KBM-7 (cell line): Measurements from ENCODE around the gene SNTN.
"Not testable (repeated sequence)": the region's sequence is repeated elsewhere in the genome, so short reads cannot be mapped to it uniquely, and the experiment has no call there.

Experiments
- DNase-seq: peaks from one replicate; pipeline ENCODE4 v3.0.0-alpha.2; 2015
- in situ Hi-C: fragments of 300-500 bp; cut with MboI; formaldehyde crosslinking; loops from 2 replicates; pipeline ENCODE4 v1.14.3; 2020; ENCODE audit warnings: low sequenced_read_pairs, low pct_unique_long_range_greater_than_20kb, mixed read lengths

Gene SNTN

DNA sequence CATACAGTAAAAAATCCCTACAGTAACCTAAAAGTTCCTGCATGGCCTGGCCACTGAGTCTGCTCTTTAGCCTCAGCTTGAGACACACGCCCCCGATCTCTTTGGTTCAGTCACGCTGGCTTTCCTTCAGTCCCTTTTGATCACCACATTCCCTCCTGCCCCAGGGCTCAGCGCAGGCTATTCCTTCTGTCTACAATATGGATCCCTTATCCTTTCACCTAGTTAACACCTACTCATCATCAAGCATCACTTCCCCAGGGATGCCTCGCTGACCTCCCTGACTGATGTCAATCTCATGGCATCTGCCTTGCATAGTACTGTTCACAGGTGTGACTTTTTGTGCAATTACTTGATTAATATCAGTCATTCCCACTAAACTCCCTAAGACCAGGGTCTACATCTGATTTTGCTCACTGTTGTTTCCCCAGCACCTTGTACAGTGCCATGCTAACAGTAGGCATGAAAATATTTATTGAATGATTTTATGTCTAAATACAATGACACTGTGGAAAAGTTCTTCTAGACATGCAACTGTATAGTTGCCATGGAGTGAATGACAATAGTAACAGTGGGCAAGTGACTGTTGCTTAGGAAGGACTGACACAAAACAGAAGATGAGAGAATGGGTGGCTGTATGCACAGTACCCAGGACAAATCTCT is at the start of gene SNTN:
Gene SNTN (plus strand): TSS at position 610 of the 660 bp plus-strand sequence. CDS start 13 bp downstream, at position 623.
- in situ Hi-C loops: no loop called here
- no peak for DNase-seq

DNA sequence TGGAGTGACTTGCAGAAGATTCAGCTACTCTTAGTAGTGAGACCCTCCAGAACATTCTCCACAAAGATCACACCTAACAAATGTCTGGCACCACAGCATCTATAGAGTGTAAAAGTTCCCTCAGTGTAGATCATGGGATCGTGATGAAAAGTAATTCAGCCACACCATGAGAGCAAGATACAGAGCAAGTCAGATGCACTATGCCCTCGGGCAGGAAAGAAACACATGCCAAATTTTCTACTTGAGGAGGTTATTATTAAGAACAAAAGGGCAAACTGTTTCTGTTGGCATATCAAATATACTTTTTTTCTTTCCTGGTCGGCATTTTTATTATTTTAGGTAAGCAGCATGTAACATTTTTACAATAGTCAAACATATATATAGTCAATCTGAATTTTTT is 44.8 kb upstream of the SNTN start:
- DNase-seq: no peak
- in situ Hi-C loops: no loop called here

DNA sequence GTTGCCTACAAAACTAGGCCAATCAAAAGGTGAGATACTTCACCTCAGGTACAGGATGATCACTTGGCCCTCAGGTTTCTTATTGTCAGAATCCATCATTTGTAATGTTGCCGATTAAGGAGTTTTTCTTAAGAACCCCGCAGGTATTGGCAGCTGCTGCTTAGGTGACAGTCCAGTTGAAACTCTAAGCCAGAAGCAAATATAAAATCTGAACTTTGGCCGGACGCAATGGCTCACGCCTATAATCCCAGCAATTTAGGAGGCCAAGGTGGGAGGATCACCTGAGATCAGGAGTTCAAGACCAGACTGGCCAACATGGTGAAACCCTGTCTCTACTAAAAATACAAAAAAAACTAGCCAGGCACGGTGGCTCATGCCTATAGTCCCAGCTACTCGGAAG is 43.1 kb upstream of the SNTN start:
- in situ Hi-C loops: no loop called here

DNA sequence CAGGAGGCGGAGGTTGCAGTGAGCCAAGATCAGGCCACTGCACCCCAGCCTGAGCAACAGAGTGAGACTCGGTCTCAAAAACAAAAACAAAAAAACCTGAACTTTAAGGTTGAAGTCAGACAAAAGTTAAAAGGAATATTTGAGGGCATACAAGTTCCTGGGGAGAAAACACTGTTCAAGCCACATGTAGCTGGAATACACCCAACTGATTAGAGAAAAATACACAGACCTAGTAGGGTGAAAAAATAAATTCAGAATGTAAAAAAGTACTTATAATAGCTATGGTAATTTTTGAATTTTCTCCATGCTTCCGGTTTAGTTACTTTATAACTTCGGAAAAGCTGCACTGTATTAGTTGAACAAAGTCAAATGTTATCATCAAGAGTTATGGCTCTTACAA is 42.6 kb upstream of the SNTN start:
- in situ Hi-C loops: no loop called here
- no peak for DNase-seq

More for the DNA sequence above, 43.1 kb upstream of the SNTN start:
- no peak for DNase-seq

DNA sequence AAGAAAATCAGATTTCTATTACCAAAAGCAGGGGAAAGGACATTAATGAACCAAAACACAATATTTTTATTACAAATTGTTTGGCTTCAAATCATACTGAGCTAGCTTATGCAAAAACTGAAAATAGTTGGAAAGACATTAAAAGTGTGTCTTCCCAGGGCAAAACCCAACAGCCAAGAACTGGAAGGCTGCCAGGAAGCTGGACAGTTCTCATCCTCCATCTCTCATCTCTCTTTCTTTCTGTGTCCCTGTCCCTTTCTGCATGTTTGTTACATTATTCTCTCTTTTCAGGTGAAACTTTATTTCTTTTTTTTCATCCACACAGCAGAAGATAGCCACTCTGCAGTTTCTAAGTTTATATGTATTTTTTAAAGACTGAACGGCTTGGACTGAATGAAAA is 41.1 kb upstream of the SNTN start:
- DNase-seq: no peak
- in situ Hi-C loops: no loop called here

DNA sequence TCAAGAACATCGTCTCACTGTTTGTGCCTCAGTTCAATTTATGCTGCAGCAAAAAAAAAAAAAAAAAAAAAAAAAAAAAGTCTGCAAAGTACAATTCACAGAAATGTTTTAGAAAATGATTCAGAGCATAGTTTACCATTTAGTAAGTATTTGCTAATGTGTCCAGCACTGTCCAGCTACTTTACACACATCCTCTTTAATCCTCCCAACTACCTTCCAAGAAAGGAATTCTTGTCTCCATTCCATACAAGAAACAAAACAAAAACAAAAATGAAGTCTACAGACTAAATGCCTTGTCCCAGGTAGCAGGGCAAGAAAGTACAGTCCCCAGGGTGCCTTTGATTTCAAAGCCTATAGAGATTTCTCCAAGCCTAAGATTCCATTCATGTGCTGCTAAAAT is 38.9 kb upstream of the SNTN start:
- DNase-seq: no peak
- in situ Hi-C loops: no loop called here

DNA sequence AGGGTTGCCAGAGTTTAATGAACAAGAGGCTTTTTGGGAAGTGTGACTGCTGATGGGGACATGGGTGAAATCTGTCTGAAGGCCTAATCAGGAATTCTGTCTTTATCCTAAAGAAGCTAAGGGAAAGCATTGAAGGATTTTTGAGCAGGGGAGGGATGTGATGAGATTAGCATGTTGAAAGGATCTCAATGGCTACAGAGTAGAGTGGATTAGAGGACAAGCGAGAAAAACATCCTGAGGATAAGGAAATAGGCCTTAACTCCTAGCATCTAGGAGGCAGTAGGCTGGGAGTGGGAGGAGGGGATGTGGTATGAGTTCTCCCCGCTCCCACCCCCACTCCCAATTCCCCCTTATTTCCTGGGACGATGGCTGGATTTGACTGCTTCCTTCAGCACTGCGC is 35.1 kb upstream of the SNTN start:
- in situ Hi-C loops: no loop called here
- no peak for DNase-seq

DNA sequence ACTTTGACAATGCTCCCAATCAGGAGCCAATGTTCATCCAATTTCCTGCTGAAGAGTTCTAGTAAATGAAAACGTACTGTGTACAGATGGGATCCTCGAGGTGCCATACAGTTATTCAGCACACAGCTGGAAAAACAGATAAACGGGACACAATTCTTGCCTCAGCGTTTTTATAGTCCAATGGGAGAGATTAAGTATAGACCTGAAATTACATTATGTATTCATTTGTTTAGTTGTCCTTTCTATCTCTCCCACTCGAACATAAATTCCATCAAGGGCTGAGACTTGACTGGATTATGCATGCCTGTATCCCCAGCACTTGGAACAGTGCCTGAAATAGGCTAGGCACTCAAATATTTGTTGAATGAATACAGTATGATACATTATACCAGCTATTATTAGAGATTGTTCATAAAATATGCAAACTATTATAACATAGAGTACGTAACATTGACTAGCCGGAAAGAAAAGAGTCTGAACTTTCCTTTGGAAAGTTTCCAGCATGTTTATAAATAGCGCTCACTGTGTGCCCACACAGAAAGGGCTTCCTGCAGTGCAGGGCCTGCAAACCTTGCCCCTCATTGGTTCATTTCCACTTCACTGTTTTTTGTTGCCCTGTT is 27.4 kb upstream of the SNTN start:
- in situ Hi-C loops: no loop called here
- no peak for DNase-seq

DNA sequence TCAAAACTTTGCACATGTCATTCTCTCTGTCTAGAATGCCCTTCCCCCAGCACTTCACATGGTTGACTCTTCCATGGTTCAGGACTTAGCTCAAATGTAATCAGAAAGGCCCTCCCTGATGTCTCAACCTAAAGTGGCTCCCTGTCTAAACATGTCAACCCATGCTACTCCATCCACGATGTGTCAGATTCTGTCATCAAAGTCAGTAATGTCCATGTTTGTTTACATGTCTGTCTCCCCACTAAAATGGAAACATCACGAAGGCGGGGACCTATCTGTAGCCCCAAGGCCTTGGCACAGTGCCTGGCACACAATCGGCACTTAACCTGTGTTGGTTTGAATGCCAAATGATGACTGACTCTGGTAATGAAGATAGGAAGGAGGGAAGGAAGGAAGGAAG is 20.8 kb upstream of the SNTN start:
- in situ Hi-C loops: no loop called here
- DNase-seq: no peak

DNA sequence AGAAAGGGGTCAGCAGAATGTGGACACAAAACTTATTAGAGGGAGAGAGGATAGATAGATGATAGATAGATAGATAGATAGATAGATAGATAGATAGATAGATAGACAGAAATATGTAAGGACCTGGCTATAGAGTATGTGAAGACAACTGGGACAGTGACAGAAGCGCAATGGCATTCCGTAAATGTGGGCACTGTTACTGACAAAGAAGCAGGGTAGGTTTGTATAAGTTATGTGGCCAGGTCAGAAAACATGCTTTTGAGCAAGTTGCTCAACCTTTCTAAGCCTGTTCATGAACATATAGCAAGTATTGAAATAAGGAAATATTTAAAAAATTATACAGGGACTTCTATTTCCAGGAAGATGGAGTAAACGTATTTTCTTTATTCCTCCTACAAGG is 17.3 kb upstream of the SNTN start:
- in situ Hi-C loops: no loop called here
- no peak for DNase-seq

DNA sequence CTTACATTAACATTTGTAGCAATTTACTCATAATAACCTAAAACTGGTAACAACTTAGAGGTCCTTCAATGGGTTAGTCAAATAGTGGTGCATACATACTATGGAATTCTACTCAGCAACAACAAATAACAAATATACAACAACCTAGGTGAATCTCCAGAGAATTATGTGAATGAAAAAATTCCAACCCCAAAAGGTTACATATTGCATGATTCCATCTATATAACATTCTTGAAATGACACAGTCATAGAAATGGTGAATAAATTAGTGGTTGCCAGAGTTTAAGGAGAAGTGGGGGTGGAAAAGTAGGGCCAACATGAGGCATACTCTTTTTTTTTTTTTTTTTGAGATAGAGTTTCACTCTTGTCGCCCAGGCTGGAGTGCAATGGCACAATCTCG is 12.7 kb upstream of the SNTN start:
- in situ Hi-C loops: no loop called here

DNA sequence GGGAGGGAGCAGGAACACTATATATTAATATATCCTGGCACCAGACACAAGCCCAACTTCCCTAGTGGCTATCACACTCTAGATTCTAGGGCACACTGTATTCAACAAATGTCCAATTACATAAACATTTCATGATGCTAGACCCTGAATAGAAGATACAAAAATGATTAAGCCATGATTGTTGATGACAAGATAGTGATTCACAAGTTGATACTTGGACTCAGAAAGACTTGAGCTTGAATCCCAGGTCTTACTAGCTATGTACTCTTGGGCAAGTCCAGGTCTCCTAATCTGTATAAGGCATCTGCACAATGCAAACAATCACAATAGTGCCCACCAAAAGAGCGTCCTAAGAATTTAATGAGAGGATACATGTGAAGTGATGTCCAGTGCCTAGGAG is 10.0 kb upstream of the SNTN start:
- in situ Hi-C loops: no loop called here
- DNase-seq: no peak

More for the DNA sequence above, 12.7 kb upstream of the SNTN start:
- DNase-seq: no peak

DNA sequence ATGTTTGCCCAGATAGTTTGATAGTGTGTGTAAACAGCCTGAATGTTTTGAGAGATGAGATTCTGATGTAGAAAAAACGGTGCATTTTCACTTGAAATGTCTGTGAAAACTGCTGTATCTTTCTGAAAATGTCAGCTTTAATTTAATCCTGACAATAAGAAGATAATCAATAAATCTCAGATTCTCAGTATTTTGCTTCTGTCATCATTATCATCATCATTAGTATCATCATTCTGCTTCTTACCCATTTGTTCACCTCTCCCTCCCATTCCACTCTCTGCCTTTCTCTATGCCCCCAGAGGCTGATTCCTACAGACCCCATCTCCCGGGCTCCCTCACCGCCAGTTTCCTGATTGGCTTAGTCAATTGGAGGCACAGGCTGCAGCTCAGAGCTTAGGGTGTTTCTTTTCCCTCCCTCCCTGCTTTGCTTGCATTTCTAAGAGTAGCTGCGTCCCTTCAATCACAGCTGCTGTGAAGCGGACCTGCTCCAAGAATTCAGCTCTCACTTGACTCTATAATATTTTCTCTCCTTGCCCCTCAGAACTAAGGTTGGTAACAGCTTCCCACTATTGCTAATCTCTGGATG is 8.2 kb upstream of the SNTN start:
- no peak for DNase-seq
- in situ Hi-C loops: no loop called here

DNA sequence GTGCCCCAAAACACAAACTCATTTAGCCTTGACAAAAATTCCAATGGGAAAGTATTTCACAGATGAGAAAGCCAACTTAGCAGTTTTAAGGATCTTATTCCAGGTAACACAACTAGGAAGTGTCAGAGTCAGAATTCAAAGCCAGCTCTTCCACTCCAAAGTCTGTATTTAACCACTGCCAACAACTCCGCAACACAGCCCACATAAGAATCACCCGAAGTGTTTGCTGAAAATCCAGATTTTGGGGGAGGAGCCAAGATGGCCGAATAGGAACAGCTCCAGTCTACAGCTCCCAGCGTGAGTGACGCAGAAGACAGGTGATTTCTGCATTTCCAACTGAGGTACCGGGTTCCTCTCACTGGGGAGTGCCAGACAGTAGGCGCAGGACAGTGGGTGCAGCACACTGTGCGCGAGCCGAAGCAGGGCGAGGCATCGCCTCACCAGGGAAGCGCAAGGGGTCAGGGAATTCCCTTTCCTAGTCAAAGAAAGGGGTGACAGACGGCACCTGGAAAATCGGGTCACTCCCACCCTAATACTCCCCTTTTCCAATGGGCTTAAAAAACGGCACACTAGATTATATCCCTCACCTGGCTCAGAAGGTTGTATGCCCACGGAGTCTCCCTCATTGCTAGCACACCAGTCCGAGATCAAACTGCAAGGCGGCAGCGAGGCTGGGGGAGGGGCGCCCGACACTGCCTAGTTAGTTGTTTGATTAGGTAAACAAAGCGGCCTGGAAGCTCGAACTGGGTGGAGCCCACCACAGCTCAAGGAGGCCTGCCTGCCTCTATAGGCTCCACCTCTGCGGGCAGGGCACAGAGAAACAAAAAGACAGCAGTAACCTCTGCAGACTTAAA is 7.3 kb upstream of the SNTN start:
- in situ Hi-C loops, DNase-seq: not testable (repeated sequence)

DNA sequence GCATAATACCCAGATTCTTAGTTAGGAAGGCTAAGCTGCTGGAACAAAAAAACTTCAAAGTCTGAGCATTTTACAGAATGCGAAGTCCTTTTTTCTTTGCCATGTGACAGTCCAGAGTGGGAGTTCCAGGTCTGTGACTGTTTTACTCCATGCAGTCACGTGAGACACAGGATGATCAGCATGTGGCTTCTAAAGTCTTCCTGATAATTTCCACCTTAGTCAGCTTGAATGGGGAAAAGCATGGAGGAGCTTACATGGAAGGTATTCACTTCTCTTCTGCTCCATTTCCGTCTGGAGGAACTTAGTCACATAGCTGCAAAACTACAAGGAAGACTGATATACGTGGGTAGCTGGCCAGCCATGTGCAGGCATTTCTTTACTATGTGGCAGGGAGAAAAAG is 1.7 kb downstream of the SNTN start:
- DNase-seq: no peak
- in situ Hi-C loops: no loop called here

DNA sequence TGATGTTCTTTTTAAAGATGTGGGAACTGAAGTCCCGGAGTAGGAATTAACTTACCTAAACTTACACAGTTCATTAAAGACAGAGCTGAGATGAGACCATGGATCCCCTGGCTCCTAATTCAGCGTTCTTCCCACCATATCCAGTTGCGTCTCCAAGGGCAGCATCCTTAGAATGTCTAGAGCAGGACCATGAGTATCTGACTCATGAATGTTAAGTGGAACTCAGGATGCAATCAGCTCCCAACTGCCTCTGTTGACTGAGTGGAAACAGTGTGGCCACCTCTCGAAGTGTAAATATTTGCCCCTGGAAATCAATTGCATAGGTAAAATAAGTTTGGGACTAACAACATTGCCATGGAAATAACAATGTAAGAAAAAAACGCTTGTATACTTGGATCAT is 2.5 kb downstream of the SNTN start:
- DNase-seq: no peak
- in situ Hi-C loops: no loop called here

DNA sequence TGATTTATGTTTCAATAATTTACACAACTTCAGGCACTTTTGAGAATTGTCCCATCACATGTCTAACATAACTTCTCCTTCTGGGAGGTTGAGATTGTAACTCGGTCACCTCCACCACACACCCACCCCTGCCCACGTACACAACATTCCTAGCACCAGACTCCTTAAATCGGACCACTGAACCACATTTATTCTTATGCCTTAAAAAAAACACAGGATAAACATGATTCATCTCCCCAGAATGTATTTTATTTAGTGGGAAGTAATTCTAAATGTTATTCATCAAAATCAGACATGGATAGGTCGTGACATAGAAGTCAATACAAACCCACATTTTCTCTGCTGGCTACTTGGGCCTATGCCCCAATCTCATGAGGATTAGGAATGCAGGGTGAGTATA is 3.0 kb downstream of the SNTN start:
- in situ Hi-C loops: no loop called here
- DNase-seq: no peak

DNA sequence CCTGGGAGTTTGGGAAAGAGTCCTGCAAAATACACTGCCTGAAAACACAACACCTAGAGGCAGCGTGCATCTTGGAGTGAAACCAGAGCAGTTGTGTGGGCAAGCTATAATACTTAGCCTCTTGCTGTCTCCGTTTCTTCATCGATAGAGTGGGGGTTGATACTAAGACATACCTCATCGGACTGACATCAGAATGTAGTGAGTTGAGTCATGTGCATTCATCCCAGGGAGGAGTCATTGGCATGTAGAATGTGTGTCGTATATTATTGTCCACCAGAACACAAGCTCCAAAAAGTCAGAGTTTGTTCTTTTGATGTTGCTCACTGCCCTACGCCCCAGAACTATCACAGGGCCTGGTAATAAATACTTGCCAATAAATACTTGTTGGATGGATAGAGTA is 4.3 kb downstream of the SNTN start:
- in situ Hi-C loops: no loop called here
- DNase-seq: no peak

DNA sequence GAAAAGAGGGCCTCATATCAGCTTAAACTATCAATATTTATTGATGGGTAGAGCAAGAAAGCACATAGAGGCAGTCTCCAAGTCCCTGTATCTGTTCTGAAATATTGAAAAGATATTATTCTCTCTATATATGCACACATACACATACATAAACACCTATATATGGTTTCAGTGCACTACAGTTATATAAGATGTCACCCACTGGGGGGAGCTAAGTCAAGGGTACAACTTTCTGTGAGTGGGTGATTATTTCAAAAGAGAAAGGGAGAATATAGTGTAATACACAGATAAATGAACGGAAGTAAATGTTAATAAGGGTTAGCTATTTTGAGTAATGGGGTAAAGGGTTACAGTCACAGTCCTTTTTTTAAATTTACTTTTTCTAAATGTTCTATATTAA is 8.8 kb downstream of the SNTN start:
- no peak for DNase-seq
- in situ Hi-C loops: no loop called here

DNA sequence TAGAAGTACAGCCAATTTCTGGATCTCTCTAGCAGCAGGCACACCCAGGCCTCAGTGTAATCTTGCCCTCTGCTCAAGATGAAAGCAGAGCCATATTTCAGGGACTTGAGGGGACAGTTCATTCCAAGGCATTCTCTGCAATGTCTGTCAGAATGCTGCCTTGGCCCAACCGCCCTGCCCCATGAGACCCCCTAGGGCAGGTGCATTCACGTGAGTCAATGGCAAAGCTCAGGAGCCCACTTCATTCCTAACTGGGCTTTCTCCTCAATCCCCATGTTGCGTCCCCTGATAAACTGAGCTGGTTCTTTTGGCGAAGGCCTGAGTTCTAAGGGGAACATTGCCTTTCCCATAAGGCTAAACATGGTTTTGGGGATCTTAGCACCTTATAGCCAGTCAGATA is 9.5 kb downstream of the SNTN start:
- in situ Hi-C loops: no loop called here
- no peak for DNase-seq
